GM19455 (cell line): ENCODE results near the gene GALNT10.
"Not testable (repeated sequence)": the region's sequence is repeated elsewhere in the genome, so short reads cannot be mapped to it uniquely, and the experiment has no call there.

Source experiments
- ATAC-seq: cut with Tn5 transposase; IDR thresholded peaks from one replicate; pipeline ENCODE4 v1.9.1; 2021; ENCODE audit not compliant: unreplicated experiment

Gene GALNT10

GRCh38 chr5:154344461-154344860, 153.9 kb downstream of the GALNT10 start:
- ATAC-seq, result no peak

- ATAC-seq, result peak; percentile 56
Measured at GRCh38 chr5:154345255-154345952, 154.9 kb downstream of the GALNT10 start.

DNA sequence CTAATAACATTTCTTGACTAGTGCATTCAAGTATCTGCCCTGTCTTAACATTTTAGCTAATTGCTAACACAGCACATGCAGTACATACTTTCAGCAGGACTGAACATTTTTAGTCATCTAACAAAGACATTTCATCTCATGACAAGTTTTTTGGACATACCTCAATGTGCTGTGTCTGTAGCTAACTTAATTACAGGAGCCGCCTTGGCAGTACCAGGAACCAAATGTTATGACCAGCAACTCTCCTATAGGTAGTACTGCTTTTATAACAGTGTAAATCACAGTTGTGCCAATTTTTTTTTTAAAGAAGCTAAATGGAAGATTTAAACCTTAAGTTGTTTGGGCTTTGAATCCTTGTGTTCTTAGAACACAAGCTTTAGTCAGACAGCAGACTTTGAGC, 155.9 kb downstream of the GALNT10 start:
- no peak for ATAC-seq

- no peak for ATAC-seq
Measured at GRCh38 chr5:154349626-154350264, 159.2 kb downstream of the GALNT10 start.

- ATAC-seq, result peak; percentile 15
Measured at GRCh38 chr5:154351141-154351540, 160.6 kb downstream of the GALNT10 start.

GRCh38 chr5:154351566-154351965, 161.0 kb downstream of the GALNT10 start:
- peak; percentile 57 for ATAC-seq

DNA sequence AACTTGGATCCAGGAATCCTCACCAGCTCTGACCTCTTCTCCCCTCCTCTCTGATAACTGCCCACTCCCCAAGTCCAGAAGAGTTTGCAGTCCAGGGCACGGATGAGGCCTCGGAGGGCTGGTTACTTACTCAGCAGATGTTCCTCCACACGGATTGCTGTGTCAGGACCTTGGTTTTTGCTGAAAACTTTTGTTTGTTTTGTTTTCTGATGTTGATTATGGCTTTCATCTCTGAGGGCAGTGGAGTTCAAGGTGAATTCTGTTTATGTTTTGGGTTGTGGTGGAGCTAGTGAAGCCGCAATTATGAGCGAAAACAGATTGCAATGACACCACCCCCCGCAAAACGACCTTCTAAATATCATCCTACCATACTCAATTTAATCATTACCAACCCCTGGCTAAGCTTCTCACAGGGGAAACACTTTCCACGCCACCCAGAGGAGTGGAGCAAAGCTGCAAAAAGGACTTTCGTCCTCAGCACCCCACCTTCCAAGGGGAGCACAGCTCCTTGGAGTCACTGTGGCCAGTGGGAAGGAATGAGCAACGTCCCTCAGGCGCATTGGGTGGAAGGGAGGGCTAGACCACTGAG, 162.5 kb downstream of the GALNT10 start:
- no peak for ATAC-seq

GRCh38 chr5:154355129-154355611, 164.6 kb downstream of the GALNT10 start:
- no peak for ATAC-seq

- no peak for ATAC-seq
Measured at GRCh38 chr5:154356020-154356655, 165.6 kb downstream of the GALNT10 start.

DNA sequence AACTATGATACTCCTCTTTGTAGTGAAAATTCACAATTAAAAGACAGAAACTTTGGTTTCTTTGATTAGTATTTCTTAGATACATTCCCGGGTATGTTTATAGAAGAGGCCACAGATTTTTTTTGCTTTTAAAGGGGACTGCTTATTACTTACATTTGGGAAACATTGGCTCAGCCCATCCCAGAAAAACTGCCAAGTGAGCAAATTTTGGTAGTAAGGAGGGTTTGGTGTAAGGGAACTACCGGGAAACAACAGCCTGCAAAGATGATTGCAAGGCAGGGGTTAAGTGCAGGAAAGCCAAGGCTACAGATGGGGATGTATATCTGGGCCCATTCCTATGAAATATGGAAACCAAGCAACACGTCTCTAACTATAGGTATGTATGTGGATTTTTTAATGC, 166.4 kb downstream of the GALNT10 start:
- no peak for ATAC-seq

DNA sequence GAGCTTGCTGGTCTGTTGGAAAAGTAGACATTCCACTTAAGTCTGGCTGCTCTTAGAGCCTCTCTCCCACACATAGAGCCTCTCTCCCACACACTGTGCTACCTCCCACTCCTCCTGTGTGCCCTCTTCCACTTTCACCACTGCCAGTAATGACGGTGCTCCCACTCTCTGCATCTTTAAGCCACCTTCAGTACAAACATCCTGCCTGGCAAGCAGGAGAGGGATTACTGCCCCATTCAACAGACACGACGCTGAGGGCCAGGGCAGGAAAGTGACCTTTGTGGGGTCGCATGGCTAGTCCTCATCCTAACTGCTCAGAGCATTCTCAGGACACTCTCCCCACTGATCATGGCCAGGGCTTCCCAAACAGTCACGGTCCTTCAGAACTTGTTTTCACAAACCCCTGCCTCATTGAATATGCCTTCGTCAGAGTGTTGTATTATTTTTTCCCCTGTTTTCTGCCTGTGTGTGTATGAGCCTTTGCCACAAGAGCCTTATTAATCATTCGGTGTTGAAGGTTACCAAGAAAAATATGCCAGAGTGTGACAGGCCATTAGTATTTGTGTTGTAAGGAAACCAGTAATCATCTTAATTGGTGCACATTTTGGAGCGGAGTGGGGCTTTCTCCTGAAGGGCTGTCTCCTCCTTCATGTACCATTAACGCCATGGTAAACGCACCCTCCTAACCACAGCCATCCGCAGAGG, 168.1 kb downstream of the GALNT10 start:
- no peak for ATAC-seq

DNA sequence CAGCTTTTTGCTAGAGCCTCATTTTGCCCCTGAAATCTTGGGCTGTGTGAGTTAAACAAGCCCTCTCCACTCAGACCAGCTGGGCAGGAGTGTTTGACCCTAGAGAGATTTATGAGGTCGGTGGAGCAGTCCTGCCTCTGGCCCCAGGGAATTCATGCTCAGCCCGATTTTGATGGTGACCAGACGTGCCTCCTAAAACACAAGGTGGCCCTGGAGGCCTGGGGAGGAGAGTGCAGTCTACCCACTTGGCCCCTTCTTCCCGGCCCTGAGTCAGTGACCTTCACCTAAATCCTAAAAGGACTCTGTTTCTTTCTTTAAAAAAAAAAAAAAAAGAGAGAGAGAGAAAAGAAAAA, 168.7 kb downstream of the GALNT10 start:
- ATAC-seq, result no peak

DNA sequence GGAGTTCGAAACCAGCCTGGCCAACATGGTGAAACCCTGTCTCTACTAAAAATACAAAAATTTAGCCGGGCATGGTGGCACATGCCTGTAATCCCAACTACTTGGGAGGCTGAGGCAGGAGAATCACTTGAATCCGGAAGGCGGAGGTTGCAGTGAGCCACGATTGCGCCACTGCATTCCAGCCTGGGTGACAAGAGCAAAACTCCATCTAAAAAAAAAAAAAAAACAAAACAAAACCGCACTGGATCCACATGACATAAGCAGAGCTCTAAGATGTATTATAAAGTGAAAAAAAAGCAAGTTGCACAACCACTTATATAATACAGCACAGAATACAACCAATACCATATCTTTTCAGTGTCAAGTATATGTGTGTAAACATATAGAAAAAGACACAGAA, 169.7 kb downstream of the GALNT10 start:
- not testable (repeated sequence) for ATAC-seq

DNA sequence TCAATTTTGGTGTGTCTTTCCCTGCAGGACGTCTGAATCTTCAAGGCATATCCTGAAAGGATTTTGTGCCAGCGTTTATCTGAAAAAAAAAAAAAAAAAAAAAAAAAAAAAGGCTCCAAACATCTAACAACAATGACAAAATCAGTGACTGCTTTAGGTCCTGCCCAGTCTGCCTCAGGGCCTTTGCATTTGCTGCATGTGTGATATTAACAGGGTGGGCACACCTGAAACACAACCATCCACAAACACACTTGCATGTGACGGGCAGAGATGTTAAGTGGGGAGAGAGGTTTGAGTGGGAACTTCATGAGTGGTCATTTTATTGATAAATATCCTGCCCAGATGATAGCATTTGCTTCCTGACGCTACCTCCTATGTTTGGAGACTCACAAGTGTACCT, 172.9 kb downstream of the GALNT10 start:
- no peak for ATAC-seq

- ATAC-seq, result no peak
Measured at GRCh38 chr5:154364771-154365170, 174.2 kb downstream of the GALNT10 start.

DNA sequence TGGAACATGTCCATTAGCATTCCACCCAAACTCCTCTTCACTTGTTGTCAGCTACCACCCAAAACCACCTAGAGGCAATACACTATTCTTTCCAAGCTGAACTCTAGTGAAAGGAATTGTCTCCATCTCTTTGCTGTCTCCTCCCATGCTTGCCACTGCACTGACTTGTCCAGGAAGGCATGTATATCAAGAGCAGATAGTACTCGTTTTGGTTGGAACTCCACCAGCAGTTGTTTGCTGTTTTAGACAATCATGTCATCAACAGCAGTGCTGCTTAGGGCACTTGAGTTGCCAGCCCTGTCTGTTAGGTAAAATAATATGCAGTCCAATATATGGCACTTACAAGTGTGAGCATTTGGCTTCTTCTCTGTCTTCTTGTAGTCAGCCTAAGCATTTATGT, 175.3 kb downstream of the GALNT10 start:
- ATAC-seq, result no peak

- ATAC-seq, result no peak
Measured at GRCh38 chr5:154366353-154366752, 175.8 kb downstream of the GALNT10 start.

DNA sequence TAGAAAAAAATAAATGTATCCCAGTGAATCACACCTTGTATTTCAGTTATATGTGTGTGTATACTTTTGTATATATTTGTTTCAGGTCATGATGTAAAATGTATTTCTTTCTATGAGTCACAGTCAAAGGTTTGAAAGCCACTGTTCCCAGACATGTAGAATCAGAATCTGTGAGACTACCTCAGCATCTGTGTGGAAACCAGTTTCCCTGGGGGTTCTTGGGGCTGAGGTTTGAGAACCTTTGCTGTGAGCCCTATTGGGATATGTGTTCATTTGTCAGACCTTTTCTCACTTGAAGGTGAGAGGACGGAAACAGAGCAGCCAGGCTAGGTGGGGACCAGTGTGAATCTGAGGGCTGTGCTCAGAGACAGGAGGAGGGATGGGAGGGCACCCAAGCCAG, 176.6 kb downstream of the GALNT10 start:
- ATAC-seq, result no peak

DNA sequence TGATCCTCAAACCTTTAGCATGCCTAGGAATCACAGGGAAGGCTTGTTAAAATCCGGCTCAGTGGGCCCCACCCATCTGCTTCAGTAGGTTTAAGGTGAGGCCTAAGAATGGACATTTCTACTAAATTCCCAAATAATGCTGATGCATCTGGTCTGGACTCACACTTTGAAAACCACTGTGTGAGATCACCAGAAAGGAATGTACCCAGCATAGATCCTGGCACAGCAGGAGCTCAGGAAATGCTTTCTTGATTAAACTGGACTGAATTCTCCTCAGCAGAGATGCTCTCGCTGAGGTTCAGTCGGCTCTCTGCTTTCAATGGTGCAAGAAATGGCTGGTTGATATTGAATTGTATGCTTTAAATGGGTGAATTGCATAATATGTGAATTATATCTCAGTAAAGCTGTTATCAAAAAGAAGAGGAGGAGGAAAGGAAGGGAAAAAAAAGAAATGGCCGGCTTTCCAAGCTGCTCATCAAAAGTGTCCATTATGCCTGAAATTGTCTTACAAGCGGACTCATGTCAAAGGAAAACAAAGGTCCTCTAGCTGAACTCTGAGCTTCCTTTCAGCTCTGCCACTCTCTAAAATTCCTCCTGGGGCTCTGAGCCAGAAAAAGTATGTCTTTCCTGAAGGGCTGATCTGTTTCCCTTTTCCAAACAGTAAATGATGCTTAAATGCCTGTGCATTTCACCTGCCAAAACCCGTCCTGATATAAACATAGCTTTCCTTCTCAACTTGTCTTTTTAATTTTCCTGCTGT, 177.7 kb downstream of the GALNT10 start:
- no peak for ATAC-seq

- ATAC-seq, result no peak
Measured at GRCh38 chr5:154369682-154370081, 179.1 kb downstream of the GALNT10 start.

- no peak for ATAC-seq
Measured at GRCh38 chr5:154370119-154370518, 179.6 kb downstream of the GALNT10 start.
